ENCODE data around the gene MSANTD2. TPM values are rescaled to one million over a fixed set of nuclear protein-coding genes. Genes with fewer than 3 reads are reported as not detected.
"Not testable (repeated sequence)": the region's sequence is repeated elsewhere in the genome, so short reads cannot be mapped to it uniquely, and the experiment has no call there.

Gene MSANTD2
- polyA plus RNA-seq, 1 donor, result 49.5 TPM

DNA sequence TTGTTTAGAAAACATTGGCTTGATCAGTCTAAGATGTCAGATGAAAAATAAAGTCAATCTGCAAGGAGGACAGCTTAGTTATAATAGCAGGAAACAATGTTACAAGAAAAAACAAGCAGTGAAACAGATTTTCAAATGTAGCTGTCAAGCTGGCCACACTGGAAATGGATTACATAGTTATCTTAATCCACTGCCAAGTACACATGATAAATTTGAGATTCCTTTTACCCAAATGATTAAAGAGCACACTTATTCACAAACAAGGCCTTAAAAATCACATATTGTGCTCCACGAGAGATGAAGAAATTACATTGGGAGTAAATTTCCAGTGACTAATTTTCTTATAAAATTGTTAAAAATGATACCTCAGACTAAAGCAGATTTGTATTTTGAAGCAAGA, 20.6 kb downstream of the MSANTD2 start:
- no peak for DNase-seq

DNA sequence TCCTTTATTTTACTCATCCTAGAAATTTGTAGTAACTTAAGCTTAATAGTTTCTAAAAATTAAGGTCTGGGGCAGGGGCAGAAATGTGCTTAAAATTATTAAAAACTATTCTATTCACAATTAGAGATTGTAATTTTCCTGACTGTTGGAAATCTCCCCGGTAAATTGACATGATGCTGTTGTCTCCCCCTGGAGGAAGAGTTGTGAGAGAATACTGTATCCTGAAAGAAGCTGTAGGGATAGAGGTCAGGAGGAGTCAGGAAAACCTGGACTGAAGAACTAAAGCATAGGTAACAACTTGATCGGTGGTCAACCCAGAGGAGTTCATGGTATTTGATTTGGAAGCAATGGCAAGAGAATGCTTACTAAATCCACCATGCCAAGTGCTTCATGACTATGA, 21.9 kb downstream of the MSANTD2 start:
- DNase-seq, result no peak

- DNase-seq, result no peak
Measured at GRCh38 chr11:124776865-124777645, 23.2 kb downstream of the MSANTD2 start.

DNA sequence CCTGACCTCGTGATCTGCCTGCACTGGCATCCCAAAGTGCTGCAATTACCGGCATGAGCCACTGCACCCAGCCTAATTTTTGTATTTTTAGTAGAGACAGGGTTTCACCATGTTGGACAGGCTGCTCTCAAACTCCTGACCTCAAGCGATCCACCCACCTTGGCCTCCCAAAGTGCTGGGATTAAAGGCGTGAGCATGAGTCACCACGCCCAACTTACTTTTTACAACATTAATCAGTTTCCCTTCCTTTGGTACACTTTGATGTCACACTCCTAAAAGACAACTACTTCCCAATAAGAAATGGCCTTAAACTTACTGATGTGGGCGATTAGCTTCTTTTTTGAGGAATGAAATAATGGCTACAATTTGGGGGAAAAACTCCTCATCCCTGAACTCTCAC, 29.2 kb downstream of the MSANTD2 start:
- not testable (repeated sequence) for DNase-seq

- no peak for DNase-seq
Measured at GRCh38 chr11:124769806-124770774, 30.1 kb downstream of the MSANTD2 start.

DNA sequence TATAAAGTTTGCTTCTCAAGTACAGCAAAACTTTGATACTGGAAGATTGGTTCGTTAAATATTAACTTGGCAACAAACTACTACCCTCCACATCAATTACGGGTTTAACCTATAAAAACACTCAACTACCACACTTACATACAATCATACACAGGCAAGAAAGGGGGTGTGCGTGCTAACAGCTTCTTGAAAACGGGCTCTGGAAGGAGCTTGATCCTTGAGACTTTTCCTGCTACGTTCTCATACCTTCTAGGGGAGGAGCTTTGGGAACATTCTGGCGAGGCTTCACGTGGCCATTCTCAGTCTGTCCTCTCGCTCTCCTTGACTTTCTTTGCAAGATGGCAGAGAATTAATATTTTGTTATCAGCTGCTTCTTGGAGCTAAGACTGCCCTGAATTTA, 31.3 kb downstream of the MSANTD2 start:
- DNase-seq, result no peak

DNA sequence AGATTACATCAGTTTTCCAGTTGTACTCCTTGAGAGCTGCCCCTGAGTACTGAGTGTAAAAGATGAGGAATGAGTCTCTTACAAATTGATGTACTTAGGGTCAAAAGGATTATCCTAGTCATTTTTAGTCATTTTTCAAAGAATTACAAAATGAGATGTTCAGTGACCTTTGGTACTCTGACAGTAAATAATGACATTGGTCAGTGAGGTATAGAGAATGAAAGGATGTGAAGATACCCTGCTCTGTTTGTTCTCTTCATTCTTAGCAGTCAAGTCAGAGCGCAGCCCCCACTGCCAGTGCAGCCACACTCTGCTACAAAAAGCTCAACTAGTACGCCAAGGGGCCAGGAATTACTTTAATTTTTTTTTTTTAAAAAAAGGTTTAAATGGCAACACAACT, 34.0 kb downstream of the MSANTD2 start:
- DNase-seq, result no peak

- peak; percentile 85 for DNase-seq
Measured at GRCh38 chr11:124763156-124763947, 36.9 kb downstream of the MSANTD2 start.

DNA sequence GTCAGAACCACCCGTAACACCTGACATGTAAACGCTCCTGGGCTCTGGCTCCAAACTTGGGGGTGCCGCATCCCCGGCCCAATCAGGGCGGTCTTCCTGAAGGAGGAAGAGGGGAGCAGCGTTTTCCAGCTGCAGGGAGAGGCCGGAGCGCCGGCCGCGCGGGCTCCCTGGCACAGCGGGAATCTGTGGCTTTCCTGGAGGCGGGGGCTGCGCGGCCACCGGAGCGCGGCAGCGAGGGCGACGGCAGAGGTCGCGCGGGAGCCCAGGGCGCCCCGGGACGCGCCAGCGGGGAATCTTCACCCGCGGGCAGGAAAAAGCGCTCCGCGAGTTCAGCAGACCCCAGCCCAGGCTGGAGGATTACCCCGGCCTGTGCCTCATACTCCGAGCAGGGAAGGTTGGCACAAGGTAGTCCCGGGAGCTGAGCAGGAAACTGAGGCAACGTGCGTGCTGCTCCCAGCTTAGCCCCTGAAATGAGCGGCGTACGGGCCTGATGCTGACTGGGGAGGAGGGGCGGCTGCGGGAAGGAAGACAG, 37.5 kb downstream of the MSANTD2 start:
- no peak for DNase-seq

DNA sequence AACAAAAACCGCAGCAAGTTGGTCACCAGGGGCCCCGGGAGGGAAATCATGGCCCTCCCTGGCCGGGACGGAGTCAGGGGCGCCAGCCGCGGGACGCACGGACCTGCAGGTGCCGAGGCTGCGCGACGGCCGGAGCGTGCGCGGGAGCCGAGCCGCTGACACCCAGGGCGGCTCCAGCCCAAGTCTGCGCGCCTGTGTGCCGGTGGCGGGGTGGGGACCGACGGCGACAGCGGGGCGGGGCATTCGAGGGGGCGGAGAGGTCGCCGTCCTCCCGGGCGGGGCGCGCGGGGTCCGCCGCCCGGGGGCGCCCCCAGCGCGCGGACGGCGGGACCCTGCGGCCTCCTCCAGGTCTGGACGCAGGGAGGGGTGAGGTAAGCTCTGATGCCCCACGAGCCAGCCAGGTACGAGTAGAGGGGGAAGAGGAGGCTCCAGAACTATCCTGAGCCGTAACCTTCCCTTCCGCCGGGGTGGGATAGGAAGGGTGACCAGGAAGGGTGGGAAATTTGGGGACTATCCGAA, 38.0 kb downstream of the MSANTD2 start, which contains the start of gene ESAM:
Gene ESAM (minus strand): TSS at position 186 of the 519 bp plus-strand sequence. CDS start 136 bp downstream, at position 50.
- DNase-seq, result no peak

DNA sequence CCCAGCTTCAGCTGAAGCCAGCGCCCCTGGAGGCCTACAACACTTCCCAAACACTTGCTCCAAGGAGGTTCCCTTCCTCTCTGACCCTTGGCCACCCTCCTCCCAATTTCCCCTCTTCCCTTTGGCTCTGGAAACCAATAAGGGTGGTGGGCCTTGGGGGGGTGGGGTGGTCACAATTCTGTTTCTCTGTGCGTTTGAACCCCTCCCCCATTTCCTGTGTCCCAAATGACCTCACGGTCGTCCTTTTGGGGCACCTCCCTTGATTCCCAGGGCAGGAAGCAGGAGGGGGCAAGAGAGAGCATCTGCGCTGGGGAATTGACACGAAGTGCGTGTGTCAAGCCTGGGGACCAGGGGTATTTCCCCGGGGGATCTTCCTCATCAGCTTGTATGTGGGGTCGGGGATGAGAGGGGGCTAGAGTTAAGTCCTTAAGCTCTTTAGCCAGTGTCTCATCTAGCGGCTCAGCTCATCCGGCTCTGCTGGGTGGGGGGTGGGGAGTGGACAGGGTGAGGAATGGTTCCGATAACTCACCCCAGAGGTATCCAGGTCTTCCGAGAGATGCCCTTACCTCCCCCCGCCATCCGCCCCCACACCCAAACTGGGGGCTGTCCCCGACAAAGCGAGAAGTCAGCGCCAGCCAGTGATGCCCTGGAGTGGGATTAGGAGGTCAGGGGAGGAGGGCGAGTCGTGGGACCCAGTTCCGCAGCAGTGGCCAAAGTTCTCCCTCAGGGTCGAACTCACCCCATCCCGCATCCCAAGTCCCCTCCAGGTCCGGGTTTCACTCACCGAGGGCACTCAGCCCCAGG, 38.7 kb downstream of the MSANTD2 start:
- DNase-seq, result no peak

DNA sequence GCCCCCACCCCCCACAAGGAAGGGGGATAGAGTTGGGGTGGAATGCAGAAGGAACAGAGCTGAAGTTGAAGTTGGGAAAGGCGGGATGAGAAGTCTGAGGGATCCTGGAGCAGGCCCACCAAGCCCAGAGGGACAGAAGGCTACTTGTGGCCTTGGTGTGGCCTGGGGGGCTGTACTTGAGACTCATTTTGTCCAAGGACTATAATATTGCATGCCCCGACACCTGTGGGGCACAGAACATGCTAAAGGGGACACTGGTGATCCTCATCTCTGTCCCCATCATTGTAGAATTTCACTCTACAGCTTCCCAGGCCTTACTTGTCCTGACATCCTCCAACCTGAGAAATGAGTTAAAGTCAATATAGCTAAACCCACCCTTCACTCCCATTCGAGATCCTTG, 39.4 kb downstream of the MSANTD2 start:
- DNase-seq, result no peak

DNA sequence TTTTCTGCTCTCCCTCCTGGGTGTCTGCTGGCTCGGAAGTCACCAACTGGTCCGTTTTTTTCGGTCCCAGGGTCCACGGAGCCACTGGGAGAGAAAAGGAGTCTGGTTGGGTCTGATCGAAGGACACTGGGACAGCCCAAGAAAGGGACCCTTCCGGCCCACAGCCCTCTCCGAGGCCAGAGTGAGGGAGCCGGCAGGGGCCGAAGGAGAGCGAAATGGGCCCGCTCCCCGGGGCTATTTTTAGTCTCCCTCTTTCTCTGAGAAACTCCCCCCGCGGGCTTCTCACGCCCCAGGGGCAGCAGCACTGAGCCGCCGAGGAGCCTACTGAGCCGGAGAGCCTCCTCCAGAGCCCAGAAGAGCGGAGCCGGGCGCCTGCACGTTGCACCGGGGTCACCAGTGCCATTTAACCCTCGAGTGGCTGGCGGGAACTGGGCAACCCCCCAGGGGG, 40.0 kb downstream of the MSANTD2 start:
- no peak for DNase-seq

DNA sequence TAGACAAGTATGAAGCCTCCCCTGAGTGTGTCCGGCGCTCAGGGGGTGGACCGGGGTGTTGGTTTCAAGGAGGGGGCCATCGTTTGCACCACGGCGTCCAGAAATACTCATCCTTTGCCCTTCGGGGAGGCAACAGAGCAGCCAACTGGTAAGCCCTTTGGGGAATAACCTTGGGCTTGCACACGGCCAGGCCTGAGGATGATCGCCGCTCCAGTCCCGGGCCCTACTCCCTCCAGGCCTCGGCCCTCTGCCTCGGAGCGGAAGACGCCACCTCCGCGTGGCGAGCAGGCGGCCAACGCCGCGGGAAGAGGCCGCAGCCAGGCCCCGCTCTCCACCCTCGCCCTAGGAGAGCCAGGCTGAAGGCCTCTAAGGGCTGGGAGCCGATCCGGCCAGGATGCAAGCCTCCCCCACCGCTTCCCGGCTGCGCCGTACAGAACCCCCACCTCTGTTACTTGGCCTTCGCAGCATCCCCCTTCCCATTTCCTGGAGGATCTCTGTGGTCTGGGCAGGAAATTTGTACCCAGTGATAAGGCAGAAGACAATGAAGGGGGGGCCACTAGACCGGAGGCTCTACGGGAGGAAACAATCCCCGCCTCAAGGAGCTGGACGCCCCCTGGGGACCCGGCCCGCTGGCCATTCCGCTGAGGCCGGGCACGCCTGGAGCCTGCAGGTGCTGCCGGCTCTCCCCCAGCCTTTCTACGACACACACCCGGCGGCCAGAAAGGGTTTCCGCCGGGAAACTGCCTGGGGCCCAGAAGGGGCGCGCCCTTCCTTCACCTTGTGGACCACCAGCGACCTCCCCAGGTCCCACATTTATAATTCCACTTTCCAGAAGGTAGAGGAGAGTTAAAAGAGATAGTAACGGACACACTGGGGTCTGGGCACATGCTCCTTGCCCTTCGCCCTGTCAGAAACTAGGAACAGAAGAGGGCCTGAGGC, 40.7 kb downstream of the MSANTD2 start:
- no peak for DNase-seq

- peak; percentile 74 for DNase-seq
Measured at GRCh38 chr11:124758355-124759265, 41.6 kb downstream of the MSANTD2 start.

DNA sequence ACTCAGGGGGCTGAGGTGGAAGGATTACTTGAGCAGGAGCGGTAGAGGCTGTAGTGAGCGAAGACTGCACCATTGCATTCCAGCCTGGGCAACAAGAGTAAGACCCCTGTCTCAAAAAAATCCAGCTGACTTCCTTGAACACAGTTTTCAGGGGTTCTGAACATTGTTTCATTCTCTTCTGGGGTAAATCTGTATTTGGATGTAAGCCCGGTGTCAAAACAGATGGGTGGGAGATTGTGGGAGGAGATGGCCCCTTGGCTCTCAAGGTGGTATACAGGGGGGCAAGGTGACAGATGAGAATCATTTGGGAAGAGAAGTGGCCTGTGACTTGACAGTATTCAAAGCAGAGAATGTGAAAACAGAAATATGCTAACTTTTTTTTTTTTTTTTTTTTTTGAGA, 42.9 kb downstream of the MSANTD2 start:
- no peak for DNase-seq

DNA sequence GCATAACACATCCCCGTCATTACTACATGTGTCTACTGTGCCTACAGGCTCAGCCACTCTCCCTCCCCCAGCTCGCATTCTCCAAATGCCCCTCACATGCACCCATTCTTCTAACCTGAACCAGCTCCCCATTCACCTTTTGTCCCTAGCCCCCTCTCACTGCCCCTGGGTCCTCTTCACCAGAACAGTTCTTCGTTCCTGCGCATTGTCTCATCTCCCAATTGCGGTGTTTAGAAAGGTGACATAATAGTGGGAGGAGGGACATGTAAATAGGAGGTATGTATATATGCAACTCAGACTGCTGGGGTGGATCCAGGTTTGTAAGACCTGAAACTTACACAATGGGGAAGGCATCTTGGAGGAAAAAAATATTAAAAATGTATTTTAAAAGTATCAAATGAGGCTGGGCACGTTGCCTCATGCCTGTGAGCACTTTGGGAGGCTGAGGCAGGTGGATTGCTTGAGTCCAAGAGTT, 43.4 kb downstream of the MSANTD2 start:
- no peak for DNase-seq
